Neural cell (in vitro differentiated cells): ENCODE measurements around the gene CLEC19A. TPM values are rescaled to one million over a fixed set of nuclear protein-coding genes. Genes with fewer than 3 reads are reported as not detected.

Experiments used
- H2AFZ ChIP-seq: fragments of 200-600, 300-800 bp; sonication (generic), shearing (Covaris generic); 2 replicates; pipeline ENCODE4 v1.6.0; 2014; ENCODE audit warnings: low read depth, mild to moderate bottlenecking, antibody characterized with exemption, low read length, moderate library complexity
- H3F3A ChIP-seq: fragments of 200-600 bp; shearing (Covaris generic); 2 replicates; pipeline ENCODE4 v1.6.1; 2016; ENCODE audit warnings: mild to moderate bottlenecking, moderate library complexity, mixed read lengths, antibody characterized with exemption, low read length; ENCODE audit not compliant: insufficient read depth, poor library complexity, severe bottlenecking
- H3K27ac ChIP-seq: fragments of 200-600, 300-800 bp; sonication (generic), shearing (Covaris generic); 2 replicates; pipeline ENCODE4 v1.5.1; 2014; ENCODE audit warnings: mild to moderate bottlenecking, low read length, moderate library complexity
- H3K27me3 ChIP-seq: fragments of 300-800, 200-600 bp; sonication (generic), shearing (Covaris generic); 2 replicates; pipeline ENCODE4 v1.6.0; 2014; ENCODE audit warnings: mild to moderate bottlenecking, low read depth, low read length, moderate library complexity; ENCODE audit not compliant: insufficient read depth
- H3K36me3 ChIP-seq: fragments of 300-800, 200-600 bp; sonication (generic), shearing (Covaris generic); 2 replicates; pipeline ENCODE4 v1.5.1; 2014; ENCODE audit warnings: mild to moderate bottlenecking, antibody characterized with exemption, low read length, moderate library complexity; ENCODE audit not compliant: insufficient read depth
- H3K4me2 ChIP-seq: fragments of 300-800, 200-600 bp; sonication (generic), shearing (Covaris generic); 2 replicates; pipeline ENCODE4 v1.6.0; 2014; ENCODE audit warnings: mild to moderate bottlenecking, low read length
- H3K4me3 ChIP-seq: fragments of 300-800, 200-600 bp; sonication (generic), shearing (Covaris generic); 2 replicates; pipeline ENCODE4 v1.5.1; 2014; ENCODE audit warnings: mild to moderate bottlenecking, low read length, moderate library complexity
- H3K79me2 ChIP-seq: fragments of 200-600 bp; shearing (Covaris generic); replicated peaks from 2 replicates; pipeline ENCODE4 v1.6.0; 2014; ENCODE audit warnings: mild to moderate bottlenecking, low read length, moderate library complexity; ENCODE audit not compliant: insufficient read depth
- H3K9ac ChIP-seq: fragments of 300-800, 200-600 bp; sonication (generic), shearing (Covaris generic); 2 replicates; pipeline ENCODE4 v1.6.1; 2016; ENCODE audit warnings: mild to moderate bottlenecking, low read length, mixed read lengths
- H3K9me2 ChIP-seq: fragments of 200-600 bp; shearing (Covaris generic); 2 replicates; pipeline ENCODE4 v1.6.1; 2016; ENCODE audit warnings: mild to moderate bottlenecking, low read length, mixed read lengths; ENCODE audit not compliant: insufficient read depth
- H3K9me3 ChIP-seq: fragments of 200-600, 300-800 bp; sonication (generic), shearing (Covaris generic); 2 replicates; pipeline ENCODE4 v1.6.1; 2016; ENCODE audit warnings: mild to moderate bottlenecking, mixed run types, low read length, moderate library complexity, mixed read lengths
- H4K20me1 ChIP-seq: fragments of 200-600 bp; shearing (Covaris generic); 2 replicates; pipeline ENCODE4 v1.6.1; 2016; ENCODE audit warnings: mild to moderate bottlenecking, mixed run types; ENCODE audit not compliant: insufficient read depth
- EP300 ChIP-seq: fragments of 450-650 bp; conservative IDR thresholded peaks from 2 replicates; pipeline ENCODE4 v1.6.1; 2014; ENCODE audit warnings: antibody characterized with exemption, mild to moderate bottlenecking, moderate library complexity; ENCODE audit not compliant: poor library complexity, severe bottlenecking
- EZH2 ChIP-seq: fragments of 200-600, 300-800 bp; shearing (Covaris generic), sonication (generic); IDR thresholded peaks from 2 replicates; pipeline ENCODE4 v1.6.1; 2014; ENCODE audit warnings: antibody characterized with exemption, low read length, borderline replicate concordance, mild to moderate bottlenecking; ENCODE audit not compliant: insufficient read depth, poor library complexity, severe bottlenecking
- MXI1 ChIP-seq: fragments of 450-650 bp; conservative IDR thresholded peaks from 2 replicates; pipeline ENCODE4 v1.6.1; 2014; ENCODE audit warnings: antibody characterized with exemption, mild to moderate bottlenecking; ENCODE audit not compliant: poor library complexity, severe bottlenecking
- POLR2AphosphoS5 ChIP-seq: IDR thresholded peaks from 2 replicates; pipeline ENCODE4 v1.6.1; 2012
- RAD21 ChIP-seq: fragments of 450-650 bp; conservative IDR thresholded peaks from 2 replicates; pipeline ENCODE4 v1.6.1; 2014; ENCODE audit warnings: antibody characterized with exemption, mild to moderate bottlenecking, moderate library complexity
- SMC3 ChIP-seq: fragments of 450-650 bp; conservative IDR thresholded peaks from 2 replicates; pipeline ENCODE4 v1.6.1; 2014; ENCODE audit warnings: antibody characterized with exemption, mild to moderate bottlenecking, moderate library complexity; ENCODE audit not compliant: poor library complexity
- TAF1 ChIP-seq: IDR thresholded peaks from 2 replicates; pipeline ENCODE4 v1.6.1; 2012; ENCODE audit warnings: low read depth
- polyA plus RNA-seq: library from polyadenylated mRNA; depleted of rRNA; stranded (reverse); fragments of >200 nt; gene quantifications from 2 replicates; pipeline ENCODE4 v1.2.3, GENCODE V29; 2014
- TF ChIP-seq, protein P1 (sequence below): fragments of 450-650 bp; IDR thresholded peaks from 2 replicates; pipeline ENCODE4 v1.5.1; 2014; ENCODE audit warnings: antibody characterized with exemption, mild to moderate bottlenecking, moderate library complexity; ENCODE audit not compliant: poor library complexity, severe bottlenecking
- TF ChIP-seq, protein P2 (sequence below): IDR thresholded peaks from 2 replicates; pipeline ENCODE4 v1.6.1; 2012; ENCODE audit warnings: borderline replicate concordance

CLEC19A gene
- polyA plus RNA-seq, 1 donor from 2014 or later = not detected

DNA sequence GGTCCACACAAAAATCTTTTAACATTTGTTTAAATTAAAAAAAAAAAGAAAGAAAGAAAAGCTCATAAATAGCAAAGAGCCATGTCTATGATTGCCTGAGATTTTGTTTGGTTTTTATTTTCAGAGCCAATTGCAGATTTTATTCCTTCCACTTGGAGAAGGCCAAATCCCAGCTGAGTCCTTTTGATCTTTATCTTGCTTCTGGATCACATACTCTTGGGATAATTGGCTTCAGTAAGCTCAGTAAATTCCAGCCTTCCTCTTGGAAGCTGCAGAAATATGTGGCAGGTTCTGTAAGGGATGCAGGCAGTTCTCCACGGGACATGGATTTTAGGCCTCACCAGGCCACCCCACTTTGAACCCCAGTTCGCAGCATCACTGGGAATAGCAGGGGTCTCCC is 68.8 kb downstream of the CLEC19A start:
- no peaks in the 10 kb centered on the region for H3K9me3 ChIP-seq
- H3K27ac ChIP-seq = no peak overlapping the region

DNA sequence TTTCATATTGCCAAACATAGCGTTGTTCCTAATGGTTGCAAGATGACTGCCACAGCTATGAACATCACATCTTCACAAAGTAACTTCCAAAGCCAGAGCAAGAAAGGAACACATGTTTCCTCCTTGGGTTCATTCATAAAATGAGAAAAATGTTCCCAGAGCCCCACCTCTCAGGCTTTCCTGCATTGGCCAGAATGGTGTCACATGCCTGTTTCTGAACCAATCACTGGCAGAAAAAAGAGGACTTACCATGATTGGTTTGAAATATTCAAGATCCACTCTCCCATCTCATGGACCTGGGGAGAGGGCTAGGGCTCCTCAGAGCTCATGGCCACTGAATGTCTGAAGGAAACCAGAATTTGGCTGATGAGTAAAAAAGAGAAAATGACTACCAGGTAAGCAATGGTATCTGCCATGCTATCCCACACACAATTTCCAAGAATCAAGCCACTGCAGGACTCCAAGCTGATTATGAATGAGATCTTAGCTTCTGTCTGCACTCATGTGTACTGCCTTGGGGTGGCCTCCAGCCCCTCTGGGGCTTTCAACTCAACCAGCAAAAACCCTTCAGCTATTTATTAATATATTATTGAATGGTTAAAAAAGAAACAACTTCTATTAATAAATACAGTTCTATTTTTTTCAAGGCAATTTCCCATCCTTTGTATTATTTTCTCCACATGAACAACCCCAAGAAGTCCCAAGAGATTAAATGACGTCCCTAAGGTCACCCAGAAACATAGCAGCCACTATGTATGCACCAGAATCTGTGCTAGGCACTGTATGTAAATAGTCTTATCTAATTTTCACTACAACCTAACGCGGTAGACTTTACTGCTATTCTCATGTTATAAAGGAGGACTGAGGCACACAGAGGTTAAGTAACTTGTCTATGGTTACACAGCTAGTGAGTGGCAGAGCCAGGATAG is 70.8 kb downstream of the CLEC19A start:
- no peak overlapping the region for H3K27ac ChIP-seq
- TF ChIP-seq SMC3 (no peak), MXI1 (no peak), RAD21 (no peak)
- no peaks in the 10 kb centered on the region for H4K20me1 ChIP-seq
- H3K9ac ChIP-seq = no peak overlapping the region
- H3K36me3 ChIP-seq = no peaks in the 10 kb centered on the region
- H3K4me3 ChIP-seq = no peak overlapping the region
- H3K79me2 ChIP-seq = no peaks in the 10 kb centered on the region
- no peaks in the 10 kb centered on the region for H3F3A ChIP-seq
- no peaks in the 10 kb centered on the region for H3K27me3 ChIP-seq
- H3K9me2 ChIP-seq = no peaks in the 10 kb centered on the region
- H3K9me3 ChIP-seq = no peaks in the 10 kb centered on the region
- H2AFZ ChIP-seq = no peak overlapping the region
- no peak overlapping the region for H3K4me2 ChIP-seq

More for the DNA sequence above, 68.8 kb downstream of the CLEC19A start:
- Histone ChIP-seq H3F3A (no peaks in the 10 kb centered on the region), H3K9ac (no peak overlapping the region), H3K79me2 (no peaks in the 10 kb centered on the region), H3K4me2 (no peak overlapping the region), H2AFZ (no peak overlapping the region), H3K27me3 (no peaks in the 10 kb centered on the region), H3K36me3 (no peaks in the 10 kb centered on the region), H3K9me2 (no peaks in the 10 kb centered on the region), H4K20me1 (no peaks in the 10 kb centered on the region), H3K4me3 (no peak overlapping the region)
- TF ChIP-seq SMC3 (no peak), POLR2AphosphoS5 (no peak), EP300 (no peak), EZH2 (no peak), TAF1 (no peak), RAD21 (no peak), MXI1 (no peak)
- TF ChIP-seq, protein P1, sequence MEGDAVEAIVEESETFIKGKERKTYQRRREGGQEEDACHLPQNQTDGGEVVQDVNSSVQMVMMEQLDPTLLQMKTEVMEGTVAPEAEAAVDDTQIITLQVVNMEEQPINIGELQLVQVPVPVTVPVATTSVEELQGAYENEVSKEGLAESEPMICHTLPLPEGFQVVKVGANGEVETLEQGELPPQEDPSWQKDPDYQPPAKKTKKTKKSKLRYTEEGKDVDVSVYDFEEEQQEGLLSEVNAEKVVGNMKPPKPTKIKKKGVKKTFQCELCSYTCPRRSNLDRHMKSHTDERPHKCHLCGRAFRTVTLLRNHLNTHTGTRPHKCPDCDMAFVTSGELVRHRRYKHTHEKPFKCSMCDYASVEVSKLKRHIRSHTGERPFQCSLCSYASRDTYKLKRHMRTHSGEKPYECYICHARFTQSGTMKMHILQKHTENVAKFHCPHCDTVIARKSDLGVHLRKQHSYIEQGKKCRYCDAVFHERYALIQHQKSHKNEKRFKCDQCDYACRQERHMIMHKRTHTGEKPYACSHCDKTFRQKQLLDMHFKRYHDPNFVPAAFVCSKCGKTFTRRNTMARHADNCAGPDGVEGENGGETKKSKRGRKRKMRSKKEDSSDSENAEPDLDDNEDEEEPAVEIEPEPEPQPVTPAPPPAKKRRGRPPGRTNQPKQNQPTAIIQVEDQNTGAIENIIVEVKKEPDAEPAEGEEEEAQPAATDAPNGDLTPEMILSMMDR = no peak
- TF ChIP-seq, protein P2, sequence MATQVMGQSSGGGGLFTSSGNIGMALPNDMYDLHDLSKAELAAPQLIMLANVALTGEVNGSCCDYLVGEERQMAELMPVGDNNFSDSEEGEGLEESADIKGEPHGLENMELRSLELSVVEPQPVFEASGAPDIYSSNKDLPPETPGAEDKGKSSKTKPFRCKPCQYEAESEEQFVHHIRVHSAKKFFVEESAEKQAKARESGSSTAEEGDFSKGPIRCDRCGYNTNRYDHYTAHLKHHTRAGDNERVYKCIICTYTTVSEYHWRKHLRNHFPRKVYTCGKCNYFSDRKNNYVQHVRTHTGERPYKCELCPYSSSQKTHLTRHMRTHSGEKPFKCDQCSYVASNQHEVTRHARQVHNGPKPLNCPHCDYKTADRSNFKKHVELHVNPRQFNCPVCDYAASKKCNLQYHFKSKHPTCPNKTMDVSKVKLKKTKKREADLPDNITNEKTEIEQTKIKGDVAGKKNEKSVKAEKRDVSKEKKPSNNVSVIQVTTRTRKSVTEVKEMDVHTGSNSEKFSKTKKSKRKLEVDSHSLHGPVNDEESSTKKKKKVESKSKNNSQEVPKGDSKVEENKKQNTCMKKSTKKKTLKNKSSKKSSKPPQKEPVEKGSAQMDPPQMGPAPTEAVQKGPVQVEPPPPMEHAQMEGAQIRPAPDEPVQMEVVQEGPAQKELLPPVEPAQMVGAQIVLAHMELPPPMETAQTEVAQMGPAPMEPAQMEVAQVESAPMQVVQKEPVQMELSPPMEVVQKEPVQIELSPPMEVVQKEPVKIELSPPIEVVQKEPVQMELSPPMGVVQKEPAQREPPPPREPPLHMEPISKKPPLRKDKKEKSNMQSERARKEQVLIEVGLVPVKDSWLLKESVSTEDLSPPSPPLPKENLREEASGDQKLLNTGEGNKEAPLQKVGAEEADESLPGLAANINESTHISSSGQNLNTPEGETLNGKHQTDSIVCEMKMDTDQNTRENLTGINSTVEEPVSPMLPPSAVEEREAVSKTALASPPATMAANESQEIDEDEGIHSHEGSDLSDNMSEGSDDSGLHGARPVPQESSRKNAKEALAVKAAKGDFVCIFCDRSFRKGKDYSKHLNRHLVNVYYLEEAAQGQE = no peak
